ENCODE results near the gene ANKRD63. TPM values are rescaled to one million over a fixed set of nuclear protein-coding genes. Genes with fewer than 3 reads are reported as not detected.

The ANKRD63 gene
- total and polyA plus RNA-seq, 7 donors = 1.6 TPM; not detected in 6

- Histone ChIP-seq H3K27me3 (no peaks in the 10 kb centered on the region), H3K36me3 (no peaks in the 10 kb centered on the region), H3K27ac (peak overlapping the region; percentile 90 to 99 (median 99)), H3K9me3 (no peaks in the 10 kb centered on the region), H3K4me1 (peaks cover 0 to 86% (median 78%) of the 10 kb centered on the region in 4 donors), H3K4me3 (peak overlapping the region; percentile 79 to 96 (median 90))
- DNase-seq = no peak
- intact Hi-C loops (cut with DNase I) = no loop called here
- 90 to 94% methylated on average over 2 of the region's 2 CpGs for WGBS, 2 donors
- TF ChIP-seq POLR2A (IDR thresholded peaks at IDR 0.05) = no peak
- TF ChIP-seq, protein P1, sequence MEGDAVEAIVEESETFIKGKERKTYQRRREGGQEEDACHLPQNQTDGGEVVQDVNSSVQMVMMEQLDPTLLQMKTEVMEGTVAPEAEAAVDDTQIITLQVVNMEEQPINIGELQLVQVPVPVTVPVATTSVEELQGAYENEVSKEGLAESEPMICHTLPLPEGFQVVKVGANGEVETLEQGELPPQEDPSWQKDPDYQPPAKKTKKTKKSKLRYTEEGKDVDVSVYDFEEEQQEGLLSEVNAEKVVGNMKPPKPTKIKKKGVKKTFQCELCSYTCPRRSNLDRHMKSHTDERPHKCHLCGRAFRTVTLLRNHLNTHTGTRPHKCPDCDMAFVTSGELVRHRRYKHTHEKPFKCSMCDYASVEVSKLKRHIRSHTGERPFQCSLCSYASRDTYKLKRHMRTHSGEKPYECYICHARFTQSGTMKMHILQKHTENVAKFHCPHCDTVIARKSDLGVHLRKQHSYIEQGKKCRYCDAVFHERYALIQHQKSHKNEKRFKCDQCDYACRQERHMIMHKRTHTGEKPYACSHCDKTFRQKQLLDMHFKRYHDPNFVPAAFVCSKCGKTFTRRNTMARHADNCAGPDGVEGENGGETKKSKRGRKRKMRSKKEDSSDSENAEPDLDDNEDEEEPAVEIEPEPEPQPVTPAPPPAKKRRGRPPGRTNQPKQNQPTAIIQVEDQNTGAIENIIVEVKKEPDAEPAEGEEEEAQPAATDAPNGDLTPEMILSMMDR (IDR thresholded peaks at IDR 0.05) = no peak
Observed at GRCh38 chr15:40325700-40326099, 42.8 kb upstream of the ANKRD63 start.

- no peak for DNase-seq
- TF ChIP-seq EP300 (IDR thresholded peaks at IDR 0.05) (no peak), POLR2A (IDR thresholded peaks at IDR 0.05) (no peak), POLR2AphosphoS5 (IDR thresholded peaks at IDR 0.05) (peak in 2 of 4 donors; percentile 8 to 20)
- TF ChIP-seq, protein P1 (IDR thresholded peaks at IDR 0.05) = no peak
- Histone ChIP-seq H3K9me3 (no peaks in the 10 kb centered on the region), H3K27me3 (no peaks in the 10 kb centered on the region), H3K4me3 (peak overlapping the region; percentile 79 to 96 (median 90)), H3K36me3 (no peaks in the 10 kb centered on the region), H3K27ac (peak overlapping the region; percentile 90 to 99 (median 99)), H3K4me1 (peaks cover 0 to 84% (median 73%) of the 10 kb centered on the region in 4 donors)
- intact Hi-C loops (cut with DNase I) = no loop called here
- 61 to 64% methylated on average over 2 of the region's 2 CpGs for WGBS, 2 donors
Observed at GRCh38 chr15:40325188-40325587, 42.3 kb upstream of the ANKRD63 start.

GRCh38 chr15:40323953-40324937 is 41.4 kb upstream of the ANKRD63 start:
- no peak for DNase-seq
- peak overlapping the region; percentile 79 to 96 (median 90) for H3K4me3 ChIP-seq
- peak in 3 of 4 donors; percentile 4 to 50 (median 25) for TF ChIP-seq POLR2AphosphoS5 (IDR thresholded peaks at IDR 0.05)
- TF ChIP-seq, protein P1 (IDR thresholded peaks at IDR 0.05) = no peak
- no peaks in the 10 kb centered on the region for H3K36me3 ChIP-seq
- peaks cover 0 to 74% (median 64%) of the 10 kb centered on the region in 4 donors for H3K4me1 ChIP-seq
- peak overlapping the region; percentile 90 to 99 (median 99) for H3K27ac ChIP-seq
- WGBS, 2 donors = 1% methylated on average over 101 of the region's 101 CpGs
- no peaks in the 10 kb centered on the region for H3K9me3 ChIP-seq
- no peaks in the 10 kb centered on the region for H3K27me3 ChIP-seq
- intact Hi-C loops (cut with DNase I) = loop anchor here (1.0 to 5.0 kb wide), 3 partner anchors 15 to 232 kb away; partner anchors contain the start of gene IVD

DNA sequence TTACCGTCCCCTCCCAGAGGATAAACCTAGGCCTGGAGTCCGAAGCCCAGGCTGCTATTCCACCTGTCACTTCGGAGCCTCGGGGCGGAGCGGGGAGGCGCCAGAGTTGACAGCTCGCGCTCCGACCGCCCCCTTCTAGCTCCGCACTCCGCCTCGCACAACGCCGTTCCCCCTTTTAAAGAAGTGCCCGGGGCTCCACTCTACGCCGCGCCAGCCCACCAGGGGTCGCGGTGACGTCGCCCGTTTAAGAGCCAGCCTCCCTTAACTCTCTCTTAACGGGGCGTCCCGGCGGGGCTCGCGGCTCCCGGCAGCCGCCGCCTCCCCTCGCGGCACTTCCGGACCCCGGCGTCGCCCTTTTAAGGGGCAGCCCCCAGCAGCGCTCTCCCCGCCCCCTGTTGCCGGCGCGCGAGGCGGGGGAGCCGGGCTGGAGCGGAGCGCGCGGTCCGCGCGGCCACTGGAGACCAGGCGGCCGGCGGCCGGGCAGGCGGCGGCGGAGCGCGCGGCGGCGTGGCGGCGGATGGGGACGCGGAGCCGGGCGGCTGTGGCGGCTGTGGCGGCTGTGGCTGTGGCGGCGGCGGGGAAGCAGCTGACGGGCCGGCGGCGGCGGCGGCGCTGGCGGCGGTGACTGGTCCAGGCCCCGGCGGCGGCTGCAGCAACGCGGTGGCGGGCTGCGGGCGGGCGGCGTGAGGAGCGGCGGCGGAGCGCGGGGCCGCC is 40.5 kb upstream of the ANKRD63 start, which contains the start of gene INAFM2:
TSS of gene INAFM2 (plus strand) at position 454 of the 714 bp plus-strand sequence. CDS start 364 bp downstream, outside the sequence.
- Histone ChIP-seq H3K4me3 (peak within 1 kb of the TSS; percentile 79 to 96 (median 90)), H3K27ac (peak within 1 kb of the TSS; percentile 90 to 99 (median 99)), H3K4me1 (peaks cover 0 to 66% (median 55%) of the 10 kb centered on the region in 4 donors), H3K27me3 (no peaks in the 10 kb centered on the region), H3K9me3 (no peaks in the 10 kb centered on the region), H3K36me3 (no peaks in the 10 kb centered on the region)
- 0% methylated on average over 103 of the region's 103 CpGs for WGBS, 2 donors
- TF ChIP-seq POLR2A (IDR thresholded peaks at IDR 0.05) (peak in 1 of 2 donors; percentile 60), EP300 (IDR thresholded peaks at IDR 0.05) (peak in 2 of 4 donors; percentile 7 to 45), POLR2AphosphoS5 (IDR thresholded peaks at IDR 0.05) (peak; percentile 69 to 85 (median 74))
- TF ChIP-seq, protein P1 (IDR thresholded peaks at IDR 0.05) = peak in 3 of 4 experiments; percentile 59 to 64 (median 61)
- intact Hi-C loops (cut with DNase I) = loop anchor here (1.0 to 5.0 kb wide), 3 partner anchors 16 to 231 kb away; partner anchors contain the start of gene IVD
- peak; percentile 96 for DNase-seq

All from sigmoid colon (tissue), 7 donors.